Measurements from ENCODE around the gene NOD2.

The NOD2 gene

DNA sequence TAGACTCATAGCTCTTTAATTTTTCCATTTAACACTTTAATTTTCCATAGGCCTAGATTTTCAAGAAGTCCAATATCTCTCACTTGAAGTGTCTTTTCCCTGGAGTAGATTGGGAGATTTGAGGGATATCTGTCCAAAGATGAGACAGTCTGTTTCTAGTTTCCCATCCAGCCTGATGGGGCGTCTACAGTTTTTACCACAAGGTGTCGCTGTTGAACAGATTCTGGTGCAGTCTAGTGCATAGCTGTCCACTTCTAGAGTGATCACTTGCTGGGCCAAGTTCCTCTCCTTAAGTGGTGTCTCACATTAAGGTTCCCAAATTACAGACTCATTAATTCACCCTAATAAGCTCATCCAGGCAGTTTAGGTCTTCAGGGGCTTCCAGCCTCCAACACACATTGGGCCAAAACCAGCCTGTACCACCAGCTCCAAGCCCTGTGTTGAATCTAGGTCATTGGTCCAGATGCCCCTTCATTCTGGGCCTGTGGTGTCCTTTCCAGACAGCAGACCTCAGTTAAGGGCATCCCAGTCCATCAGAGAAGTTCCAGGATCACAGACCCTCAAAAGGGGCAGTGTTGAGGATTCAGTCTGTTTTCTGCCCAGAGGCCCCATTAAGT is 21.7 kb upstream of the NOD2 start:
- FAIRE-seq: no peak

- no peak for FAIRE-seq
Observed at GRCh38 chr16:50673496-50674275, 19.7 kb upstream of the NOD2 start.

- no peak for FAIRE-seq
Observed at GRCh38 chr16:50674831-50675230, 18.6 kb upstream of the NOD2 start.

DNA sequence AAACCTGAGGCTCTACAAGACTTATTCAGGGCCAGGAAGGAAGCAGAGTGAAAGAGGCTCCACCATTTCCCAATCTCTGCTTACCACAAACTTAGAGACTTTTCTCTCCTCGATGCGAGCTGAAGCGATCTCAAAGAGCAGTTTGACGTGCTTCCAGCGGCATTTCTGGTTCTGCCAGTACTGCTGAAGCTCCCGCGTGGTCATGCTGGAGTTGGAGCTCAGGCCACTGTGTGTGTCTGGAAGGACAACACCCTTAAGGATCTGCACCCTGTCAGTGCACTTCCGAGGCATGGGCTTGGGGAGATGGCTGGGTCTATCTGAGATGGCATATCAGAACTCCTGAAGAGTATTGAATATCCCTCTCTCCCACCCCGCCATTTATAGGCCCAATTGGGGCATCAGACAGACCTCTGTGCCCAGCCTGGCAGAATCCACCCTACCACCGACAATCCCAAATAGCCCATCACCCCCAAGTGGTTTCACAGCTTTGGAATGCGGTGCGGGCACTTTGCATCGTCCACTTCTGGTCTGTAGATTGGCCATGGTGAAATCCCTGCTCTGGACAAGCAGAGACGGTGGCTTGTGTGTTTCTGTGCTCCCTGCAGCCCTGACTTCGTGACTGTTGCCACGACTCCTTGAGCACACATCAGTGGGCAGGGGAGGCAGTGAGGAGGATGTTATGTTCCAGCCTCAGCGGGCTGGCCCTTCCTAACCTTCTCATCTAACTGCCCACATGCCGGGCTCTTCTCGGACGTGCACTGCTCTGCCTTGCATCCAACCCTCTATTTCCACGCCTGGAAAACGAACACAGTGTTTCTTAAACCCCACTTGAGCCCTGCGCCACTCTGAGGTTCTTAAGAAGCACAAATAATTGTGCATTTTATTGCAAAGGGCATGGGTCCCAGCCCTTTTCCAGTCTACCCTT is 17.5 kb upstream of the NOD2 start:
- no peak for FAIRE-seq

- FAIRE-seq: no peak
Observed at GRCh38 chr16:50676684-50677225, 16.7 kb upstream of the NOD2 start.

DNA sequence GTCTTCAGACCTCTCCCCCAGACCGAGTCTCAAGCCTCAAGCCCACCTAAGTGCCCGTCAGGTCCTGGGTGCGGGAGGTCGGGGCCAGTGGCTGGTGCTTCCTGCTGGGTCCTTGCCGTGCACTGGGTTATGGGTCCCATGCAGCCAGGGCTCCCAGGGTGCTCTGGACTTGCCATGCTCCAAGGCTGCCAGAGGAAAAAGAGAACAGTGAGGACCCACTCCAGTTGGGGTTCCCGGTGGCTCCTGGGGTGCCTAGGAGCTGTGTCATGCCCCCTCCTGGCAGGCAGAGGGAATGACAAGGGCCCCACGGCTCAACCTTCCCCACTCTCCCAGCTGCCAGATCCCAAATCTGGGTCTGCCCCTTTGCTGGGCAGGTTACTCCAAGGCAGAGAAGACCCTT is 16.1 kb upstream of the NOD2 start:
- FAIRE-seq: no peak

GRCh38 chr16:50678531-50678930 is 14.9 kb upstream of the NOD2 start:
- no peak for FAIRE-seq

- FAIRE-seq: no peak
Observed at GRCh38 chr16:50679266-50679665, 14.1 kb upstream of the NOD2 start.

- FAIRE-seq: no peak
Observed at GRCh38 chr16:50679676-50680555, 13.5 kb upstream of the NOD2 start.

DNA sequence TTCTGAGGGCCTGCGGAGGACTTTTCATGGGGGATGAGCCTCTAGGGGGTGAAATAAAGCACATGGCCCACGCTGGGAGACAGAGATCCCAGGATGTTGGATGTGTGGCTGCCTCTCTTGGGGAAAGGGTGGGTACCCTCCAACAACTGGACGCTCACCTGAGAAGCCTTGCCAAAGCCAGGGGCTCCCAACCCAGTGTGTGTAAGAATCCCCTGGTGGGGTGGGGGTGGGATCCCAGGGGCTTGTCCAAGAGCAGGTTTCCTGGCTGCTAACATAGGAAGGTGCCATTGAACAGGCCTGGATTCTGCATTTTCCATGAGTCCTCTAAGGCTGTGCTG is 12.9 kb upstream of the NOD2 start:
- no peak for FAIRE-seq

DNA sequence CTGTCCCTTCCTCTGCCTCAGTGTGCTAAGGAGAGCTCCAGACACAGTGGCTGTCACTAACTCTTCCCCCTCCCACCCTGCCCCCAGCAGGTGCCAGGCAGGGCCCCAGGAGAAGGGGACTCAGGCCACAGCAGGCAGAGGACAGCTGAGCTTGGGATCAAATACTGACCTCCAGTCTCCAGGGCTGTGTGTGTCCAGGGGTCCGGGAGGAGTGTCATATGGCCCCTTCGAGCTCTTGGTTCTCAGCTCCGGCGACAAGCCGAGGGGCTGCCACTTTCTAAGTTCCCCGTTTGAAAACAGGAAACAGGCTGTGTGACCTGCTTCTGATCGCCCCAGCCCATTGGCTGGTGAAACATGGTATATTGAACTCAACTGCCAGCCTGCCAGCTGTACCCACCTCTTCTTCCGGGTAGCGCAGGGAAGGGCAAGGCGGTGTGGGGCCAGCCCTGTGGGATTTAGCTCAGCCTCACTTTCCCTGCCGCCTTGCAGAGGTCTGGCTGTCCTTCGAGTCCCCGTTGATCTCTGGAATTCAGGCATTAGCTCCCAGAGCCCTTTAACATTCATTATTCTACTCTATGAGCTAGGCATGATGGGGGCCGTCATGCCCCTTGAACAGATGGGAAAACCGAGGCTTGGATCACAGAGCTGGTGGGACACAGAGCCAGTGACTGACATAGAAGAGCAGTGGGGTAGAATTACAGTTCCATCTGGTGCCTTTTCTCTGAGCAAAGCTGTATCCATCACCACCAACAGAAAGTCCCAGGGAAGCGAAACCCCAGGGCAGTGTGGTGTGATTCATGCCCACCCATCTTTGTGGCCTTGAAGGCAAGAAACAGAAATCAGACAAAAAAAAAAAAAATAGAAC is 12.2 kb upstream of the NOD2 start, which contains the start of gene SNX20:
SNX20 (minus strand) TSS at position 292 of the 865 bp plus-strand sequence. CDS start 3,786 bp downstream, outside the sequence.
- FAIRE-seq: no peak

DNA sequence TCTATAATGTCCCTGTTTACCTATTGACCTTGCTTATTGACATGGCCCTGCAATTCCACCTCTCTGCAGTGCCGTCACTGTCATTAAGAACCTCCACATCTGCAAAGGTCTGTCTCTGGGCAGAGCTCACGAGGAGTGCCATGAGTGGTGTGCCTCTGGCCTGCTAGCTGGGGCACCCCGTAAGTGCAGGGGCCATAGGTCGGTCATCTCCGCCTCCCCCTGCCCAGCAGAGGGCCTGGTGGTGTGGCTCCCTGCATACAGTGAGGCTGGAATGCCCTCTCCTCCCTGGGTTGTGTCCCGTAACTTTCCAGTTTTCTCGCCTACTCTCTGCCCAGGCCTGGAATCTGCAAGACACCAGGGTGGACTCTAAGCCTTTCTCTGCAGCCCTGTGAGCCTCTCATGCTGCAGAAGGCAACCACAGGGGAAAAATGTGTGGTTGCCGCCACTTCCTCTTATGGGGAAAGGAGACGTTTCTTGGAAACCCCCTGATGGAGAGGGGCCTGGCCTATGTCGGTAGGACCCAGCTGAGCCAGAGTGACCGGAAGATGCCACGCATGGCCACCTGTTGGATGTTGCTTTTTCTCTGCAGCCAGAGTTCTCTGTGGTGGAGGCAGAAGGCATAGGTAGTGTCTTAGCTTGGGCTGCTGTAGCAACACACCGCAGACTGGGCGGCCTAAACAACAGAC is 9.6 kb upstream of the NOD2 start:
- no peak for FAIRE-seq

- no peak for FAIRE-seq
Observed at GRCh38 chr16:50684823-50685461, 8.5 kb upstream of the NOD2 start.

DNA sequence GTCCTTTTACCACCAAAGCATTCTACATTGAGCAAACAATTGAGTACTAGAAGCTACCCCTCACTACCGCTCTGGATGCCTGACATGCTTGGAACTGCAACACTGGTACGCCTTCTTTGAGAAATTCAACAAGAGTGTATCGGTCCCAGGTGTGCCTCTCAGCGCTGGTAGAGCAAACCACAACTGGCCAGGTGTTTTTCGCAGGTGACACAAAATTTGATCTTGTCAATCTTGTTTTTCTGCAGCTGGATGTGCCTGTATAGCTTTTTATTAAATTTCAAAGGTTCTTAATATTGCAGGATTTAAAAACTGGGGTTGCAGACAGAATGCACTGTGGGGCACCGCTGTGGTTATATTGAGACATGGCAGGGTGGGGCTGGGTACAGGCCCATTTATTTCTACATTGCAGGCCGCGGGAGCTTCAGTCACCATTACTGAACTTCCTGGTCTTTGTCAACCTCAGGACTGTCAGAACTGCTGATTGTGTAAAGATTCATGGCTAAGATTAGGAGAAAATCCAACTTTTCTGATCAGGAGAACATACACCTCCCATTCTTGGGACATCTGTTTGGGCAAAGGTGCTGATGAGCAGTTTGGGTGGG is 7.8 kb upstream of the NOD2 start:
- no peak for FAIRE-seq

DNA sequence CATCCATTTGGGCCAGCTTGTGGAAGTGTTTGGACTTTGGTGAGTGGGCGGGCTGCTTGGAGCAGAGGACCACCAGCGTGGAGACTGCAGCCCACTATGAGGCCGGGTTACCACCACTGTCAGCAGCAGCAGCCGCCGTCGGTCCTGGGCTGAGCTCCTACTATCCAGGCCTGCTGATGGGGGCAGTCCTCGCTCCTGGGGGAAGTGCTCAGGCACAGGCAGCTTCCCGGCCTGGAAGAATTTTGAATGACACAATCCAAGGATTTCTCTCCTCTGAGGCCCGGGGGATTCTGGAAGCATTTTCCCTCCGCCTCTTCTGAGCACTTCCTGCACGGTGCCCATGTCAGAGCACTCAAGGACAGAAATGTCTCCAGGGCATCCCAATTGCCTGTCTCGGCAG is 5.3 kb upstream of the NOD2 start:
- FAIRE-seq: no peak

- FAIRE-seq: no peak
Observed at GRCh38 chr16:50688867-50689266, 4.5 kb upstream of the NOD2 start.

GRCh38 chr16:50690177-50690576 is 3.2 kb upstream of the NOD2 start:
- FAIRE-seq: no peak

DNA sequence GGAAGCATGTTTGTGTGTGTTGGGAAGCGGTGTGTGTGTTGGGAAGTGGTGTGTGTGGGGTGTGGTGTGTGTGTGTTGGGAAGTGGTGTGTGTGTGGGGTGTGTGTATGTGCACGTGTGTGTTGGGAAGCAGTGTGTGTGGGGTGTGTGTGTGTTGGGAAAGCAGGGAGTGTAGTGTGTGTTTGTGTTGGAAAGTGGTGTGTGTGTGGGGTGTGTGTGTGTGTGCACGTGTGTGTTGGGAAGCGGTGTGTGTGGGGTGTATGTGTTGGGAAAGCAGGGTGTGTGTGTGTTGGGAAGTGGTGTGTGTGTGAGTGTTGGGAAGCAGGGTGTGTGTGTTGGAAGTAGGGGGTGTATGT is 785 bp upstream of the NOD2 start:
- no peak for FAIRE-seq

- FAIRE-seq: no peak
Observed at GRCh38 chr16:50694206-50694605, 800 bp downstream of the NOD2 start.
